ENCODE results near the gene SCUBE2. TPM values are rescaled to one million over a fixed set of nuclear protein-coding genes. Genes with fewer than 3 reads are reported as not detected.
"Not testable (repeated sequence)": the region's sequence is repeated elsewhere in the genome, so short reads cannot be mapped to it uniquely, and the experiment has no call there.

SCUBE2 gene
- total RNA-seq, 2 experiments from 2014 or later: not detected

GRCh38 chr11:9019861-9020260 is 71.5 kb downstream of the SCUBE2 start:
- no peak for DNase-seq
- Mint-ChIP-seq H3K27me3 (peaks cover 11% of the 10 kb centered on the region), H3K4me3 (no peak overlapping the region), H3K9me3 (ENCODE audit: low read depth) (no peaks in the 10 kb centered on the region), H3K4me1 (peaks cover 19% of the 10 kb centered on the region), H3K27ac (no peak overlapping the region), H3K36me3 (ENCODE audit: low read depth) (no peaks in the 10 kb centered on the region)
- intact Hi-C loops (cut with DNase I, micrococcal nuclease): no loop called here
- POLR2A ChIA-PET: no interaction called here
- no peak for ATAC-seq
- CTCF ChIA-PET: interaction anchor here (1.6 kb wide), 1 partner anchor 118 kb away, joined by 10 read pairs; no protein-coding TSS in a partner anchor

GRCh38 chr11:9017773-9018172 is 73.6 kb downstream of the SCUBE2 start:
- intact Hi-C loops (cut with DNase I, micrococcal nuclease): no loop called here
- no peaks in the 10 kb centered on the region for H3K9me3 Mint-ChIP-seq (ENCODE audit: low read depth)
- no peaks in the 10 kb centered on the region for H3K36me3 Mint-ChIP-seq (ENCODE audit: low read depth)
- DNase-seq (no peak), ATAC-seq (no peak)
- no peak overlapping the region for H3K4me3 Mint-ChIP-seq
- H3K4me1 Mint-ChIP-seq: peaks cover 19% of the 10 kb centered on the region
- POLR2A ChIA-PET: interaction anchor here (1.0 kb wide), 1 partner anchor 120 kb away, joined by 3 read pairs; no protein-coding TSS in a partner anchor
- H3K27me3 Mint-ChIP-seq: peaks cover 12% of the 10 kb centered on the region
- no peak overlapping the region for H3K27ac Mint-ChIP-seq
- CTCF ChIA-PET: interaction anchor here (0.8 to 6.5 kb wide), 5 partner anchors 11 to 121 kb away, joined by 3 to 124 read pairs (median 5); no protein-coding TSS in a partner anchor

- ATAC-seq (no peak), DNase-seq (no peak)
- peaks cover 7% of the 10 kb centered on the region for H3K27me3 Mint-ChIP-seq
- ChIA-PET POLR2A (interaction anchor here (1.0 kb wide), 1 partner anchor 120 kb away, joined by 3 read pairs; no protein-coding TSS in a partner anchor), CTCF (interaction anchor here (0.7 to 6.5 kb wide), 10 partner anchors 11 to 121 kb away, joined by 3 to 124 read pairs (median 10); no protein-coding TSS in a partner anchor)
- peaks cover 19% of the 10 kb centered on the region for H3K4me1 Mint-ChIP-seq
- no peak overlapping the region for H3K27ac Mint-ChIP-seq
- no peaks in the 10 kb centered on the region for H3K36me3 Mint-ChIP-seq (ENCODE audit: low read depth)
- H3K4me3 Mint-ChIP-seq: no peak overlapping the region
- H3K9me3 Mint-ChIP-seq (ENCODE audit: low read depth): no peaks in the 10 kb centered on the region
- intact Hi-C loops (cut with DNase I, micrococcal nuclease): no loop called here
Measured at GRCh38 chr11:9016916-9017642, 74.3 kb downstream of the SCUBE2 start.

GRCh38 chr11:9015677-9016076 is 75.7 kb downstream of the SCUBE2 start:
- intact Hi-C loops (cut with DNase I, micrococcal nuclease): loop anchor here (1.0 kb wide), 3 partner anchors 45 to 491 kb away; no protein-coding TSS in a partner anchor
- Mint-ChIP-seq H3K9me3 (ENCODE audit: low read depth) (no peaks in the 10 kb centered on the region), H3K27ac (no peak overlapping the region), H3K27me3 (peaks cover 10% of the 10 kb centered on the region), H3K4me1 (peaks cover 19% of the 10 kb centered on the region), H3K36me3 (ENCODE audit: low read depth) (no peaks in the 10 kb centered on the region), H3K4me3 (no peak overlapping the region)
- DNase-seq (peak; percentile 72), ATAC-seq (peak; percentile 93)
- ChIA-PET POLR2A (no interaction called here), CTCF (interaction anchor here (0.5 to 6.5 kb wide), 39 partner anchors 9 to 905 kb away, joined by 3 to 124 read pairs (median 4); partner anchors contain the start of genes AKIP1 and NRIP3)

GRCh38 chr11:9014826-9015225 is 76.6 kb downstream of the SCUBE2 start:
- ATAC-seq (no peak), DNase-seq (no peak)
- Mint-ChIP-seq H3K4me1 (peaks cover 19% of the 10 kb centered on the region), H3K4me3 (no peak overlapping the region), H3K9me3 (ENCODE audit: low read depth) (no peaks in the 10 kb centered on the region), H3K27ac (no peak overlapping the region), H3K36me3 (ENCODE audit: low read depth) (no peaks in the 10 kb centered on the region), H3K27me3 (peaks cover 10% of the 10 kb centered on the region)
- intact Hi-C loops (cut with DNase I, micrococcal nuclease): loop anchor here (1.0 kb wide), 3 partner anchors 45 to 491 kb away; no protein-coding TSS in a partner anchor
- ChIA-PET CTCF (interaction anchor here (0.6 to 6.5 kb wide), 22 partner anchors 8 to 710 kb away, joined by 3 to 124 read pairs (median 6); no protein-coding TSS in a partner anchor), POLR2A (interaction anchor here (0.8 kb wide), 1 partner anchor 123 kb away, joined by 4 read pairs; no protein-coding TSS in a partner anchor)

GRCh38 chr11:9013373-9013772 is 78.0 kb downstream of the SCUBE2 start:
- ChIA-PET POLR2A (no interaction called here), CTCF (interaction anchor here (0.7 to 6.5 kb wide), 7 partner anchors 14 to 493 kb away, joined by 3 to 124 read pairs (median 7); no protein-coding TSS in a partner anchor)
- DNase-seq: no peak
- no peaks in the 10 kb centered on the region for H3K9me3 Mint-ChIP-seq (ENCODE audit: low read depth)
- H3K4me3 Mint-ChIP-seq: no peak overlapping the region
- H3K4me1 Mint-ChIP-seq: peaks cover 19% of the 10 kb centered on the region
- H3K27me3 Mint-ChIP-seq: peaks cover 10% of the 10 kb centered on the region
- intact Hi-C loops (cut with DNase I, micrococcal nuclease): no loop called here
- ATAC-seq: no peak
- no peak overlapping the region for H3K27ac Mint-ChIP-seq
- no peaks in the 10 kb centered on the region for H3K36me3 Mint-ChIP-seq (ENCODE audit: low read depth)

GRCh38 chr11:9009538-9009937 is 81.9 kb downstream of the SCUBE2 start:
- peaks cover 22% of the 10 kb centered on the region for H3K27me3 Mint-ChIP-seq
- intact Hi-C loops (cut with DNase I, micrococcal nuclease); H3K4me3 Mint-ChIP-seq; H3K4me1 Mint-ChIP-seq; POLR2A ChIA-PET; H3K36me3 Mint-ChIP-seq (ENCODE audit: low read depth); DNase-seq; H3K9me3 Mint-ChIP-seq (ENCODE audit: low read depth); H3K27ac Mint-ChIP-seq; CTCF ChIA-PET; ATAC-seq: not testable (repeated sequence)

- Mint-ChIP-seq H3K9me3 (ENCODE audit: low read depth) (no peaks in the 10 kb centered on the region), H3K36me3 (ENCODE audit: low read depth) (no peaks in the 10 kb centered on the region), H3K4me3 (no peak overlapping the region), H3K27me3 (peaks cover 22% of the 10 kb centered on the region), H3K27ac (no peak overlapping the region), H3K4me1 (peaks cover 5% of the 10 kb centered on the region)
- intact Hi-C loops (cut with DNase I, micrococcal nuclease): no loop called here
- DNase-seq (no peak), ATAC-seq (no peak)
- CTCF ChIA-PET: interaction anchor here (0.6 kb wide), 1 partner anchor 93 kb away, joined by 3 read pairs; no protein-coding TSS in a partner anchor
- POLR2A ChIA-PET: no interaction called here
Measured at GRCh38 chr11:9008661-9009060, 82.7 kb downstream of the SCUBE2 start.

GRCh38 chr11:9008011-9008550 is 83.3 kb downstream of the SCUBE2 start:
- intact Hi-C loops (cut with DNase I, micrococcal nuclease): no loop called here
- Mint-ChIP-seq H3K4me3 (no peak overlapping the region), H3K27me3 (peaks cover 20% of the 10 kb centered on the region), H3K27ac (no peak overlapping the region), H3K36me3 (ENCODE audit: low read depth) (no peaks in the 10 kb centered on the region), H3K9me3 (ENCODE audit: low read depth) (no peaks in the 10 kb centered on the region), H3K4me1 (peaks cover 8% of the 10 kb centered on the region)
- no peak for DNase-seq
- no peak for ATAC-seq
- POLR2A ChIA-PET: no interaction called here
- CTCF ChIA-PET: interaction anchor here (0.6 to 4.0 kb wide), 3 partner anchors 8 to 527 kb away, joined by 3 to 29 read pairs (median 3); no protein-coding TSS in a partner anchor

GRCh38 chr11:9005087-9005486 is 86.3 kb downstream of the SCUBE2 start:
- Mint-ChIP-seq H3K27ac (peak overlapping the region; percentile 32), H3K27me3 (peaks cover 25% of the 10 kb centered on the region), H3K36me3 (ENCODE audit: low read depth) (no peaks in the 10 kb centered on the region), H3K4me1 (peaks cover 27% of the 10 kb centered on the region), H3K4me3 (peak overlapping the region; percentile 48), H3K9me3 (ENCODE audit: low read depth) (no peaks in the 10 kb centered on the region)
- intact Hi-C loops (cut with DNase I, micrococcal nuclease): no loop called here
- ATAC-seq: no peak
- ChIA-PET POLR2A (no interaction called here), CTCF (interaction anchor here (4.0 kb wide), 1 partner anchor 11 kb away, joined by 29 read pairs; no protein-coding TSS in a partner anchor)
- DNase-seq: no peak

- Mint-ChIP-seq H3K36me3 (ENCODE audit: low read depth) (no peaks in the 10 kb centered on the region), H3K4me3 (peak overlapping the region; percentile 48), H3K4me1 (peaks cover 27% of the 10 kb centered on the region), H3K27me3 (peaks cover 29% of the 10 kb centered on the region), H3K27ac (peak overlapping the region; percentile 32), H3K9me3 (ENCODE audit: low read depth) (no peaks in the 10 kb centered on the region)
- intact Hi-C loops (cut with DNase I, micrococcal nuclease): loop anchor here (5.0 kb wide), 6 partner anchors 133 to 1303 kb away; partner anchors contain the start of genes ADM (in 1 of the 2) and IPO7 (in 1 of the 2)
- DNase-seq (peak; percentile 35), ATAC-seq (no peak)
- CTCF ChIA-PET: interaction anchor here (0.7 to 4.0 kb wide), 3 partner anchors 12 to 578 kb away, joined by 4 to 29 read pairs (median 14); no protein-coding TSS in a partner anchor
- POLR2A ChIA-PET: interaction anchor here (1.1 kb wide), 1 partner anchor 40 kb away, joined by 3 read pairs; the partner anchor contains the start of gene TMEM9B
Measured at GRCh38 chr11:9004183-9004926, 87.0 kb downstream of the SCUBE2 start.
